ENCODE results near the gene ELK3. TPM values are rescaled to one million over a fixed set of nuclear protein-coding genes. Genes with fewer than 3 reads are reported as not detected.

Gene ELK3
- total RNA-seq, 1 donor from 2014 or later: 3.7 TPM

DNA sequence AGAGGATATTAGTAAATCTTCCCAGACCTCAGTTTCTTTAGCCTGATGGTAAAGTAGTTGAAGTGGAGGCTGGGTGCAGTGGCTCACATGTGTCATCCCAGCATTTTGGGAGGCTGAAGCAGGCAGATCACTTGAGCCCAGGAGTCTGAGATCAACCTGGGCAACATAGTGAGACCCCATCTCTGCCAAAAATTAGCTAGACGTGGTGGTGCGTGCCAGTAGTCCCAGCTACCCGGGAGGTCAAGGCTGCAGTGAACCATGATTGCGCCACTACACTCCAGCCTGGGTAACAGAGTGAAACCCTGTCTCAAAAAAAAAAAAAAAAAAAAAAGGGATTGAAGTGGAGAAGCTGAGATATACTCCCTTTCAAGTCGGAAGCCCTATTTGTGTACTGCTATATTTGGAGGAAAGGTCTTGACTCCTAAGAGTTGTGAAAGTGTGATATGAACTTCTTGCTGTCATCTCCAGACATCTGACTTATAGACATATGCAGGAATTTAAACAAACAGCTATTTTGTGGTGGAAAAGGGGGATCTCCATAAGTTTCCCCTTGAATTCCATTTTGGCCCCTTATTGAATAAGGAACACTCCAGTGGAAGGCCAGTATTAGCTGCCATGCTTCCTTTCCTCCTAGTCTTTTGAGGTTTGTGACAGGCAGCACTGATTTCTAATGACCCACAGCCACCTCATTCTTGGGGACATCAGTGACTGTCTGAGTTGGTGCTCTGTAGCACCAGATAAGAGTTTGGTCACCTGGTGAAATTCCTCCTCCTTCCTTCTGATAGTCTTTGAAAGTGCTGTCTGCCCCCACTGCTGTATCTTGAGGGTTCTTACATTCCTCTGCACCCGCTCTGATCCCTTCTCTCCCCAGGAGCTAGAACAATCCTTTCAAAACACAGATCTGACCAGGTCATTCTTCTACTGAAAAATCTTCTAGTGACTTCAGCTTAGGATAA, 7.4 kb downstream of the ELK3 start:
- no peak for DNase-seq
- Mint-ChIP-seq H3K9me3 (ENCODE audit: unreplicated experiment) (peaks cover 1% of the 10 kb centered on the region), H3K4me3 (ENCODE audit: unreplicated experiment) (no peak overlapping the region), H3K36me3 (ENCODE audit: unreplicated experiment) (no peaks in the 10 kb centered on the region), H3K4me1 (ENCODE audit: low read depth, unreplicated experiment) (peaks cover 12% of the 10 kb centered on the region), H3K27ac (ENCODE audit: unreplicated experiment) (no peak overlapping the region), H3K27me3 (ENCODE audit: unreplicated experiment) (no peaks in the 10 kb centered on the region)
- TF ChIP-seq, protein P1, sequence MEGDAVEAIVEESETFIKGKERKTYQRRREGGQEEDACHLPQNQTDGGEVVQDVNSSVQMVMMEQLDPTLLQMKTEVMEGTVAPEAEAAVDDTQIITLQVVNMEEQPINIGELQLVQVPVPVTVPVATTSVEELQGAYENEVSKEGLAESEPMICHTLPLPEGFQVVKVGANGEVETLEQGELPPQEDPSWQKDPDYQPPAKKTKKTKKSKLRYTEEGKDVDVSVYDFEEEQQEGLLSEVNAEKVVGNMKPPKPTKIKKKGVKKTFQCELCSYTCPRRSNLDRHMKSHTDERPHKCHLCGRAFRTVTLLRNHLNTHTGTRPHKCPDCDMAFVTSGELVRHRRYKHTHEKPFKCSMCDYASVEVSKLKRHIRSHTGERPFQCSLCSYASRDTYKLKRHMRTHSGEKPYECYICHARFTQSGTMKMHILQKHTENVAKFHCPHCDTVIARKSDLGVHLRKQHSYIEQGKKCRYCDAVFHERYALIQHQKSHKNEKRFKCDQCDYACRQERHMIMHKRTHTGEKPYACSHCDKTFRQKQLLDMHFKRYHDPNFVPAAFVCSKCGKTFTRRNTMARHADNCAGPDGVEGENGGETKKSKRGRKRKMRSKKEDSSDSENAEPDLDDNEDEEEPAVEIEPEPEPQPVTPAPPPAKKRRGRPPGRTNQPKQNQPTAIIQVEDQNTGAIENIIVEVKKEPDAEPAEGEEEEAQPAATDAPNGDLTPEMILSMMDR (IDR thresholded peaks at IDR 0.05; ENCODE audit: partially characterized antibody, unreplicated experiment): no peak

DNA sequence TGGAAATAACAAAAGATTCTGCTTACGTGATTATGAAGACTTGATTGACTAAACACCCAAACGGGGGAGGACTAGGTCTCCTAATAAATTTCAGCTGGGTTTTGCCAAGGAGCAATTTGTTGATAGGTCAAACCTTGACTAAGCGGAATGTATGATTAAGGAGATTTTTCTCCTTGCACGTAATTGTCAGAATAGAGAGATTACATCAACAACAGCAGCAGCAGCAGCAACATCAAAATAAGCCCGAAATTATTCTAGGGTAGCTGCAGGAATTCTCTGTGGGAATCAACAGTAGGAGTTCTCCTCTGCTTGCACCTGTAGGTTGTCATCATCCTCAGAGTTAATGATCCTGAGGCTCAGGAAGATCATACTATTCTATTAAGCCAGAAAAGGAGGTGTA, 10.2 kb downstream of the ELK3 start:
- DNase-seq: no peak
- no peak overlapping the region for H3K4me3 Mint-ChIP-seq (ENCODE audit: unreplicated experiment)
- H3K4me1 Mint-ChIP-seq (ENCODE audit: low read depth, unreplicated experiment): peaks cover 12% of the 10 kb centered on the region
- no peak overlapping the region for H3K27ac Mint-ChIP-seq (ENCODE audit: unreplicated experiment)
- TF ChIP-seq, protein P1 (IDR thresholded peaks at IDR 0.05; ENCODE audit: partially characterized antibody, unreplicated experiment): no peak
- no peaks in the 10 kb centered on the region for H3K27me3 Mint-ChIP-seq (ENCODE audit: unreplicated experiment)
- peaks cover 1% of the 10 kb centered on the region for H3K9me3 Mint-ChIP-seq (ENCODE audit: unreplicated experiment)
- no peaks in the 10 kb centered on the region for H3K36me3 Mint-ChIP-seq (ENCODE audit: unreplicated experiment)

DNA sequence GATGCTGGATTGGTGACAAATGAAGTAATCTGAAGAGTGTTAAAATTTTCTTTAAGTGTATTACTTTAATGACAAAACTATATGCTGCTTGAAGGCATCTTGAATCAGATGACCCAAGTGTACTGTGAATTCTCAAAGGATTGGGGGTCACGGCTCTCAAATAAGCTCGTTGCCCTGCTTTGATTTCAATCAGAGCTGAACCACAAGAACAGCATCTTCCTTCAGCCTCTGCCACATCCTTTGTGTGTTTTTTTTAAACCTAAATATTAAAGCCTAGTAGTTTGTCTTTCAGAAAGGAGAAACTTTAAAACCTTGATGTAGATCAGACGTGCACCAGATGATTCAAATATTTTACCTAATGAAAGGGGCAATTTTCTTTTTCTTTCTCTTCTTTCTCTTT, 11.7 kb downstream of the ELK3 start:
- H3K4me3 Mint-ChIP-seq (ENCODE audit: unreplicated experiment): no peak overlapping the region
- TF ChIP-seq, protein P1 (IDR thresholded peaks at IDR 0.05; ENCODE audit: partially characterized antibody, unreplicated experiment): no peak
- peaks cover 20% of the 10 kb centered on the region for H3K4me1 Mint-ChIP-seq (ENCODE audit: low read depth, unreplicated experiment)
- no peak for DNase-seq
- no peak overlapping the region for H3K27ac Mint-ChIP-seq (ENCODE audit: unreplicated experiment)
- peaks cover 3% of the 10 kb centered on the region for H3K9me3 Mint-ChIP-seq (ENCODE audit: unreplicated experiment)
- H3K36me3 Mint-ChIP-seq (ENCODE audit: unreplicated experiment): no peaks in the 10 kb centered on the region
- H3K27me3 Mint-ChIP-seq (ENCODE audit: unreplicated experiment): peaks cover 2% of the 10 kb centered on the region

DNA sequence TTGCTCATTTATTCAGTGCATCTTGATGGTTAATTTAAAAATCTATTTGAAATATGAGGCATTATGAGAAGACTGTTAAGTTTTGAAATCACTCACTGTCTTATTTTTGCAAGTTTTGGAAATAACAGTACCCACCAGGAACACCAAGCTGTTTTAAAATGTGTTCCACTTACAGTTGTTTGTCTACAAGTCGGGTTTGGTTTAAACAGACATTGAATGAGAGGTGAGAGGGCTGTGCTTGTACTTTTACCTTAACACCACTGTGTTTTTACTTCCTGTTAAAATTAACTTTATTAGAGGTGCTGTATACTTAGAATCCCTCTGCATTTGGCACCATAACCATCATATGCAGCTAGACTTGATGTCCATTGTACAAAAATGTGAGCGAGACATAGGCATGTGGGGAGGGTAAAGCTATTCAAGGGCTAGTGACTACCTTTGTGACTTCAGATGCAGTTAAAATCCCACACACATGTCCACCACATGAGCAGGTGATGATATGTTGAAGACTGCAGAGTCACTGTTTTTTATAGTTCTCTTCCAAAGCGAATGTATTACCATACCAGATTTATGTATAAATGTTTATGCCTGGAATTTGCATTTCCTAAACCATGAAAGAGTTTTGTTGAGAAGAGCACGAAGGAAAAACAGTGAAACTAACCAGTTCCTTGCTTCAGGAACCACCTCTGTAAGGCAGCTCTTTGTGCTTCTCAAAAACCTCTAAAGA, 12.9 kb downstream of the ELK3 start:
- Mint-ChIP-seq H3K4me1 (ENCODE audit: low read depth, unreplicated experiment) (peaks cover 26% of the 10 kb centered on the region), H3K27me3 (ENCODE audit: unreplicated experiment) (peaks cover 2% of the 10 kb centered on the region), H3K27ac (ENCODE audit: unreplicated experiment) (no peak overlapping the region), H3K4me3 (ENCODE audit: unreplicated experiment) (no peak overlapping the region), H3K36me3 (ENCODE audit: unreplicated experiment) (no peaks in the 10 kb centered on the region), H3K9me3 (ENCODE audit: unreplicated experiment) (peaks cover 3% of the 10 kb centered on the region)
- TF ChIP-seq, protein P1 (IDR thresholded peaks at IDR 0.05; ENCODE audit: partially characterized antibody, unreplicated experiment): no peak
- DNase-seq: no peak

Measured in glutamatergic neuron (in vitro differentiated cells).